Measurements from ENCODE around the gene LRRC26.

DNA sequence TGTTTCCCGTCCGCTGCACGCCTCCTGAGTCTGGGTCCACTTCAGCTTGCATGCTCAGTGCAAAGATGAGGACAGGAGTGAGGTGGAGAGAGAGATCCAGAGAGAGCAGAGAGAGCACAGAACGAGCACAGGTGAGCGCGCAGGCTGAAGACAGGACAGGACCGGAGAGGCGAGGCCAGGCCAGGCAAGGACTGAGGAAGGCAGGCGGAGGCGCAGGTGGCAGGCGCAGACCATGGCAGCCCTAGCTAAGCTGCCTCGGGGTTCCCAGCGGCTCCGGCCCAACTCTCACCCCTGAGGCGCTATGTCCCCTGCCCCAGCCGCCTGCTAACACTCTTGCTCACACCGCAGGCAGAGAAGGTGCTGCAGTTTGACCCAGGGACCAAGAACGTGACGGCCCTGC is 21.2 kb downstream of the LRRC26 start:
- TF ChIP-seq, protein P1, sequence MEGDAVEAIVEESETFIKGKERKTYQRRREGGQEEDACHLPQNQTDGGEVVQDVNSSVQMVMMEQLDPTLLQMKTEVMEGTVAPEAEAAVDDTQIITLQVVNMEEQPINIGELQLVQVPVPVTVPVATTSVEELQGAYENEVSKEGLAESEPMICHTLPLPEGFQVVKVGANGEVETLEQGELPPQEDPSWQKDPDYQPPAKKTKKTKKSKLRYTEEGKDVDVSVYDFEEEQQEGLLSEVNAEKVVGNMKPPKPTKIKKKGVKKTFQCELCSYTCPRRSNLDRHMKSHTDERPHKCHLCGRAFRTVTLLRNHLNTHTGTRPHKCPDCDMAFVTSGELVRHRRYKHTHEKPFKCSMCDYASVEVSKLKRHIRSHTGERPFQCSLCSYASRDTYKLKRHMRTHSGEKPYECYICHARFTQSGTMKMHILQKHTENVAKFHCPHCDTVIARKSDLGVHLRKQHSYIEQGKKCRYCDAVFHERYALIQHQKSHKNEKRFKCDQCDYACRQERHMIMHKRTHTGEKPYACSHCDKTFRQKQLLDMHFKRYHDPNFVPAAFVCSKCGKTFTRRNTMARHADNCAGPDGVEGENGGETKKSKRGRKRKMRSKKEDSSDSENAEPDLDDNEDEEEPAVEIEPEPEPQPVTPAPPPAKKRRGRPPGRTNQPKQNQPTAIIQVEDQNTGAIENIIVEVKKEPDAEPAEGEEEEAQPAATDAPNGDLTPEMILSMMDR (IDR thresholded peaks at IDR 0.05) = no peak
- TF ChIP-seq EP300 (IDR thresholded peaks at IDR 0.05) (no peak), POLR2AphosphoS5 (IDR thresholded peaks at IDR 0.05) (no peak)

Measured in stomach (tissue), 4 donors.